ENCODE measurements around the gene TNS1. TPM values are rescaled to one million over a fixed set of nuclear protein-coding genes. Genes with fewer than 3 reads are reported as not detected.
A peak's percentile ranks its signal among the peaks of the same experiment; 100 is the strongest.

The TNS1 gene
- total RNA-seq, 4 donors from 2014 or later, result 461 to 648 (median 565) TPM

- H3K9me3 ChIP-seq, result no peaks in the 10 kb centered on the region
- H3K36me3 ChIP-seq, result no peaks in the 10 kb centered on the region
- H3K4me1 ChIP-seq, result peaks cover 0 to 4% (median 0%) of the 10 kb centered on the region in 4 donors
- H3K27me3 ChIP-seq, result no peaks in the 10 kb centered on the region
- H3K27ac ChIP-seq, result no peak overlapping the region
- 62 to 72% methylated on average over 4 of the region's 4 CpGs for WGBS, 2 donors
- DNase-seq (ENCODE audit: low spot score in 2 of 2), result no peak
- H3K4me3 ChIP-seq, result no peak overlapping the region
- peak in 1 of 5 experiments; percentile 22 for TF ChIP-seq CTCF (IDR thresholded peaks at IDR 0.05)
- TF ChIP-seq POLR2A (IDR thresholded peaks at IDR 0.05), result no peak
- TF ChIP-seq EP300 (IDR thresholded peaks at IDR 0.05), result no peak
These were observed 226.8 kb downstream of the TNS1 start for GRCh38 chr2:217775920-217776503.

GRCh38 chr2:217774232-217774631 lies 228.6 kb downstream of the TNS1 start:
- Histone ChIP-seq H3K4me3 (no peak overlapping the region), H3K27ac (no peak overlapping the region), H3K27me3 (no peaks in the 10 kb centered on the region), H3K4me1 (peaks cover 0 to 4% (median 0%) of the 10 kb centered on the region in 4 donors), H3K9me3 (no peaks in the 10 kb centered on the region), H3K36me3 (no peaks in the 10 kb centered on the region)
- no peak for DNase-seq (ENCODE audit: low spot score in 2 of 2)
- TF ChIP-seq EP300 (IDR thresholded peaks at IDR 0.05) (no peak), CTCF (IDR thresholded peaks at IDR 0.05) (no peak), POLR2A (IDR thresholded peaks at IDR 0.05) (no peak)
- WGBS, 2 donors, result 84 to 90% methylated on average over 3 of the region's 3 CpGs

GRCh38 chr2:217773539-217773938 lies 229.3 kb downstream of the TNS1 start:
- H3K4me1 ChIP-seq, result peaks cover 0 to 4% (median 0%) of the 10 kb centered on the region in 4 donors
- H3K27me3 ChIP-seq, result no peaks in the 10 kb centered on the region
- no peak overlapping the region for H3K27ac ChIP-seq
- no peak for DNase-seq (ENCODE audit: low spot score in 2 of 2)
- H3K4me3 ChIP-seq, result no peak overlapping the region
- no peaks in the 10 kb centered on the region for H3K9me3 ChIP-seq
- H3K36me3 ChIP-seq, result no peaks in the 10 kb centered on the region
- no peak for TF ChIP-seq POLR2A (IDR thresholded peaks at IDR 0.05)
- TF ChIP-seq EP300 (IDR thresholded peaks at IDR 0.05), result no peak
- no peak for TF ChIP-seq CTCF (IDR thresholded peaks at IDR 0.05)

- 90 to 93% methylated on average over 4 of the region's 4 CpGs for WGBS, 2 donors
- peaks cover 0 to 16% (median 7%) of the 10 kb centered on the region in 4 donors for H3K9me3 ChIP-seq
- peaks cover 0 to 12% (median 0%) of the 10 kb centered on the region in 3 donors for H3K36me3 ChIP-seq
- H3K4me1 ChIP-seq, result no peaks in the 10 kb centered on the region
- no peaks in the 10 kb centered on the region for H3K27me3 ChIP-seq
- no peak overlapping the region for H3K4me3 ChIP-seq
- H3K27ac ChIP-seq, result no peak overlapping the region
- TF ChIP-seq EP300 (IDR thresholded peaks at IDR 0.05), result no peak
- TF ChIP-seq POLR2A (IDR thresholded peaks at IDR 0.05), result no peak
- TF ChIP-seq CTCF (IDR thresholded peaks at IDR 0.05), result no peak
- DNase-seq (ENCODE audit: low spot score in 2 of 2), result no peak
These were observed 236.4 kb downstream of the TNS1 start for GRCh38 chr2:217766356-217766755.

- H3K4me3 ChIP-seq, result no peak overlapping the region
- peaks cover 0 to 12% (median 0%) of the 10 kb centered on the region in 3 donors for H3K36me3 ChIP-seq
- H3K9me3 ChIP-seq, result peaks cover 0 to 18% (median 7%) of the 10 kb centered on the region in 4 donors
- 93 to 100% methylated on average over 1 of the region's 1 CpG for WGBS, 2 donors
- peaks cover 0 to 3% (median 0%) of the 10 kb centered on the region in 4 donors for H3K4me1 ChIP-seq
- no peak for DNase-seq (ENCODE audit: low spot score in 2 of 2)
- H3K27me3 ChIP-seq, result no peaks in the 10 kb centered on the region
- TF ChIP-seq EP300 (IDR thresholded peaks at IDR 0.05) (no peak), CTCF (IDR thresholded peaks at IDR 0.05) (no peak)
- no peak overlapping the region for H3K27ac ChIP-seq
These were observed 241.0 kb downstream of the TNS1 start for GRCh38 chr2:217761645-217762277.

Data from tibial nerve (tissue), 4 donors.